ENCODE results near the gene HSPA9.

- no peak for TF ChIP-seq POLR2AphosphoS5 (IDR thresholded peaks at IDR 0.05; ENCODE audit: low read depth)
- no peak for TF ChIP-seq CTCF (IDR thresholded peaks at IDR 0.05; ENCODE audit: insufficient read depth, low read length)
- TF ChIP-seq, protein P1, sequence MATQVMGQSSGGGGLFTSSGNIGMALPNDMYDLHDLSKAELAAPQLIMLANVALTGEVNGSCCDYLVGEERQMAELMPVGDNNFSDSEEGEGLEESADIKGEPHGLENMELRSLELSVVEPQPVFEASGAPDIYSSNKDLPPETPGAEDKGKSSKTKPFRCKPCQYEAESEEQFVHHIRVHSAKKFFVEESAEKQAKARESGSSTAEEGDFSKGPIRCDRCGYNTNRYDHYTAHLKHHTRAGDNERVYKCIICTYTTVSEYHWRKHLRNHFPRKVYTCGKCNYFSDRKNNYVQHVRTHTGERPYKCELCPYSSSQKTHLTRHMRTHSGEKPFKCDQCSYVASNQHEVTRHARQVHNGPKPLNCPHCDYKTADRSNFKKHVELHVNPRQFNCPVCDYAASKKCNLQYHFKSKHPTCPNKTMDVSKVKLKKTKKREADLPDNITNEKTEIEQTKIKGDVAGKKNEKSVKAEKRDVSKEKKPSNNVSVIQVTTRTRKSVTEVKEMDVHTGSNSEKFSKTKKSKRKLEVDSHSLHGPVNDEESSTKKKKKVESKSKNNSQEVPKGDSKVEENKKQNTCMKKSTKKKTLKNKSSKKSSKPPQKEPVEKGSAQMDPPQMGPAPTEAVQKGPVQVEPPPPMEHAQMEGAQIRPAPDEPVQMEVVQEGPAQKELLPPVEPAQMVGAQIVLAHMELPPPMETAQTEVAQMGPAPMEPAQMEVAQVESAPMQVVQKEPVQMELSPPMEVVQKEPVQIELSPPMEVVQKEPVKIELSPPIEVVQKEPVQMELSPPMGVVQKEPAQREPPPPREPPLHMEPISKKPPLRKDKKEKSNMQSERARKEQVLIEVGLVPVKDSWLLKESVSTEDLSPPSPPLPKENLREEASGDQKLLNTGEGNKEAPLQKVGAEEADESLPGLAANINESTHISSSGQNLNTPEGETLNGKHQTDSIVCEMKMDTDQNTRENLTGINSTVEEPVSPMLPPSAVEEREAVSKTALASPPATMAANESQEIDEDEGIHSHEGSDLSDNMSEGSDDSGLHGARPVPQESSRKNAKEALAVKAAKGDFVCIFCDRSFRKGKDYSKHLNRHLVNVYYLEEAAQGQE (IDR thresholded peaks at IDR 0.05; ENCODE audit: insufficient replicate concordance, low read depth) = no peak
- TF ChIP-seq SPI1 (IDR thresholded peaks at IDR 0.05; ENCODE audit: borderline replicate concordance, low read depth) = no peak
- no peak for TF ChIP-seq GABPA (IDR thresholded peaks at IDR 0.05; ENCODE audit: low read depth)
Observed at GRCh38 chr5:138595180-138595795, 20.1 kb upstream of the HSPA9 start.

Measured in HL-60 (cell line).